ENCODE results near the gene ERN2.

Gene ERN2

GRCh38 chr16:23712976-23713375 lies at the start of gene ERN2:
Gene ERN2, minus strand, starts transcription at chr16:23713222. Its CDS starts 35 bp downstream, at chr16:23713187.
- Histone ChIP-seq H3K36me3 (ENCODE audit: control insufficient read depth, insufficient read depth, low read length) (no peaks in the 10 kb centered on the region), H3K4me3 (replicated peaks; ENCODE audit: low read depth, low read length) (no peak within 1 kb of the TSS), H3K27me3 (replicated peaks; ENCODE audit: control insufficient read depth, insufficient read depth, low read length) (no peaks in the 10 kb centered on the region; the same call in 1 of the 2 replicates)
- no peak for TF ChIP-seq CTCF (IDR thresholded peaks at IDR 0.05; ENCODE audit: insufficient read depth, low read length, poor library complexity, severe bottlenecking)
- no peak for DNase-seq (ENCODE audit: extremely low read depth, insufficient read length)

GRCh38 chr16:23757937-23758619 lies 45.1 kb upstream of the ERN2 start:
- DNase-seq (ENCODE audit: extremely low read depth, insufficient read length): no peak
- Histone ChIP-seq H3K27me3 (replicated peaks; ENCODE audit: control insufficient read depth, insufficient read depth, low read length) (no peaks in the 10 kb centered on the region; the same call in 1 of the 2 replicates), H3K4me3 (replicated peaks; ENCODE audit: low read depth, low read length) (no peak overlapping the region), H3K36me3 (ENCODE audit: control insufficient read depth, insufficient read depth, low read length) (no peaks in the 10 kb centered on the region)
- no peak for TF ChIP-seq CTCF (IDR thresholded peaks at IDR 0.05; ENCODE audit: insufficient read depth, low read length, poor library complexity, severe bottlenecking)

GRCh38 chr16:23757116-23757515 lies 44.1 kb upstream of the ERN2 start:
- DNase-seq (ENCODE audit: extremely low read depth, insufficient read length): no peak
- no peaks in the 10 kb centered on the region; the same call in 1 of the 2 replicates for H3K27me3 ChIP-seq (replicated peaks; ENCODE audit: control insufficient read depth, insufficient read depth, low read length)
- TF ChIP-seq CTCF (IDR thresholded peaks at IDR 0.05; ENCODE audit: insufficient read depth, low read length, poor library complexity, severe bottlenecking): no peak
- no peaks in the 10 kb centered on the region for H3K36me3 ChIP-seq (ENCODE audit: control insufficient read depth, insufficient read depth, low read length)
- no peak overlapping the region for H3K4me3 ChIP-seq (replicated peaks; ENCODE audit: low read depth, low read length)

GRCh38 chr16:23755484-23755809 lies 42.4 kb upstream of the ERN2 start:
- Histone ChIP-seq H3K36me3 (ENCODE audit: control insufficient read depth, insufficient read depth, low read length) (no peaks in the 10 kb centered on the region), H3K27me3 (replicated peaks; ENCODE audit: control insufficient read depth, insufficient read depth, low read length) (no peaks in the 10 kb centered on the region; the same call in 1 of the 2 replicates), H3K4me3 (replicated peaks; ENCODE audit: low read depth, low read length) (no peak overlapping the region)
- no peak for DNase-seq (ENCODE audit: extremely low read depth, insufficient read length)
- TF ChIP-seq CTCF (IDR thresholded peaks at IDR 0.05; ENCODE audit: insufficient read depth, low read length, poor library complexity, severe bottlenecking): no peak

GRCh38 chr16:23754594-23755483 lies 41.8 kb upstream of the ERN2 start, which contains the start of gene CHP2:
Gene CHP2, plus strand, starts transcription at chr16:23755026. Its CDS starts 24 bp downstream, at chr16:23755050.
- Histone ChIP-seq H3K36me3 (ENCODE audit: control insufficient read depth, insufficient read depth, low read length) (no peaks in the 10 kb centered on the region), H3K4me3 (replicated peaks; ENCODE audit: low read depth, low read length) (no peak within 1 kb of the TSS), H3K27me3 (replicated peaks; ENCODE audit: control insufficient read depth, insufficient read depth, low read length) (no peaks in the 10 kb centered on the region; the same call in 1 of the 2 replicates)
- TF ChIP-seq CTCF (IDR thresholded peaks at IDR 0.05; ENCODE audit: insufficient read depth, low read length, poor library complexity, severe bottlenecking): no peak
- DNase-seq (ENCODE audit: extremely low read depth, insufficient read length): no peak
